Smooth muscle cell of trachea (primary cell): Measurements from ENCODE around the gene TP73. TPM values are rescaled to one million over a fixed set of nuclear protein-coding genes. Genes with fewer than 3 reads are reported as not detected.

Experiments used
- total RNA-seq: library from RNA; depleted of rRNA; stranded (reverse); fragments of >200 nt; gene quantifications from 2 replicates; pipeline ENCODE4 v1.2.1, GENCODE V29; 2014

The TP73 gene
- under 0.01 TPM in 1 of 2 replicates, not detected in the other for total RNA-seq

GRCh38 chr1:3651930-3652547 is at the start of gene TP73:
Gene TP73 (plus strand): TSS chr1:3652516. CDS start chr1:3682366, 29,850 bp downstream.

GRCh38 chr1:3611170-3612019 is 40.9 kb upstream of the TP73 start, which contains the start of gene MEGF6:
Gene MEGF6 (minus strand): TSS chr1:3611508. CDS start chr1:3611268, 240 bp downstream.

GRCh38 chr1:3624200-3625136 is 27.8 kb upstream of the TP73 start, which contains the start of gene TPRG1L:
Gene TPRG1L (plus strand): TSS chr1:3625015. CDS start chr1:3625073, 58 bp downstream.

GRCh38 chr1:3649342-3650247 is 2.7 kb upstream of the TP73 start, which contains the start of gene WRAP73:
Gene WRAP73 (minus strand): TSS chr1:3650103. CDS start chr1:3649999, 104 bp downstream.

GRCh38 chr1:3752400-3752945 is 100.2 kb downstream of the TP73 start, which contains the start of gene CCDC27:
Gene CCDC27 (plus strand): TSS chr1:3752450. CDS start chr1:3752482, 32 bp downstream.

GRCh38 chr1:3772715-3773571 is 120.6 kb downstream of the TP73 start, which contains the start of gene SMIM1:
Gene SMIM1 (plus strand): TSS chr1:3772749. CDS start chr1:3775374, 2,625 bp downstream.

Other genes with a start within 250 kb of the TP73 start
- gene ARHGEF16, start 197.9 kb upstream of the TP73 start, total RNA-seq: not detected in 2 replicates
- 1.2 and 5.3 TPM in 2 replicates for gene MEGF6, start 41.0 kb upstream of the TP73 start, total RNA-seq
- 20.7 and 35.1 TPM in 2 replicates for gene TPRG1L, start 27.5 kb upstream of the TP73 start, total RNA-seq
- gene WRAP73, start 2.4 kb upstream of the TP73 start, total RNA-seq: 15.2 and 16.3 TPM in 2 replicates
- not detected in 2 replicates for gene CCDC27, start 99.9 kb downstream of the TP73 start, total RNA-seq
- gene SMIM1, start 120.2 kb downstream of the TP73 start, total RNA-seq: 2.8 and 8.1 TPM in 2 replicates
- 34.2 and 46.3 TPM in 2 replicates for gene LRRC47, start 144.0 kb downstream of the TP73 start, total RNA-seq
- gene CEP104, start 204.7 kb downstream of the TP73 start, total RNA-seq: 23.1 and 33.9 TPM in 2 replicates
- gene DFFB, start 205.0 kb downstream of the TP73 start, total RNA-seq: 10.1 and 13.5 TPM in 2 replicates
- gene C1orf174, start 247.8 kb downstream of the TP73 start, total RNA-seq: 28.1 and 28.2 TPM in 2 replicates